Adrenal gland (tissue), 12 donors: ENCODE results near the gene IDH2. TPM values are rescaled to one million over a fixed set of nuclear protein-coding genes. Genes with fewer than 3 reads are reported as not detected.
A peak's percentile ranks its signal among the peaks of the same experiment; 100 is the strongest.

Experiments used
- DNase-seq, 7 donors: peaks; one replicate each; pipeline ENCODE4 v3.0.0-alpha.2; 2019 to 2020
- H3K27ac ChIP-seq, 5 donors: fragments of 200-600 bp; sonication (generic) in 4 of 5; 1 replicate in 3 of 5; 2 replicates in 2 of 5; pipeline versions ENCODE4 v1.5.1 to v1.8.0; 2016 to 2020; ENCODE audit warnings: mild to moderate bottlenecking in 1 of 5
- H3K27me3 ChIP-seq: fragments of 200-600 bp; 2 replicates; pipeline ENCODE4 v1.8.0; 2021
- H3K36me3 ChIP-seq, 2 donors: fragments of 200-600 bp; replicated peaks in 1 of 2; 1 replicate in 1 of 2; 2 replicates in 1 of 2; pipeline versions ENCODE4 v1.5.1 to v1.8.0; 2018 to 2022
- H3K4me1 ChIP-seq, 2 donors: fragments of 200-600 bp; replicated peaks in 1 of 2; 1 replicate in 1 of 2; 2 replicates in 1 of 2; pipeline versions ENCODE4 v1.5.1 to v1.8.0; 2018 to 2021
- H3K4me3 ChIP-seq, 4 donors: fragments of 200-600 bp; sonication (generic) in 3 of 4; one replicate each; pipeline ENCODE4 v1.5.1; 2016 to 2018
- H3K9me3 ChIP-seq, 3 donors: fragments of 200-600 bp; sonication (generic) in 1 of 3; replicated peaks in 1 of 3; 1 replicate in 2 of 3; 2 replicates in 1 of 3; pipeline versions ENCODE4 v1.5.1 to v1.8.0; 2016 to 2021
- CTCF ChIP-seq, 6 experiments: fragments of 450-650 bp in 4 of 6; fragments of 200-600 bp in 2 of 6; sonication (generic) in 1 of 6; IDR thresholded peaks; 1 replicate in 5 of 6; 2 replicates in 1 of 6; pipeline versions ENCODE4 v1.5.1 to v1.8.0; 2016 to 2021; ENCODE audit warnings: antibody characterized with exemption in 6 of 6, mild to moderate bottlenecking in 2 of 6, moderate library complexity in 1 of 6
- POLR2A ChIP-seq, 2 donors: fragments of 450-650 bp; IDR thresholded peaks; one replicate each; pipeline ENCODE4 v1.6.1; 2017; ENCODE audit warnings: antibody characterized with exemption in 2 of 2, mild to moderate bottlenecking in 2 of 2, moderate library complexity in 1 of 2
- WGBS, 4 donors: extraction: QIAGEN DNeasy Blood & Tissue Kit in 2 of 4; methylation state at CpG; one replicate each; pipeline versions ENCODE4 v1.1.5 to v1.1.7; 2013 to 2017; 5-methylcytosine and 5-hydroxymethylcytosine counted together
- intact Hi-C, 2 donors: fragments of 100-400 bp; cut with DNase I; formaldehyde crosslinking; loops; one replicate each; pipeline versions ENCODE4 v1.14.1 to v1.15.0; 2022 to 2023
- polyA plus RNA-seq, 3 donors: library from polyadenylated mRNA; stranded (reverse); fragments of 200-250 nt in 2 of 3; fragments of 350-450 nt in 1 of 3; fragmentation: Illumina TruSeq in 1 of 3; extraction: RNeasy Lipid Tissue Mini Kit (QIAGEN cat#74804) in 1 of 3; gene quantifications; one replicate each; pipeline ENCODE4 v1.2.3, GENCODE V29; 2013 to 2014
- total RNA-seq, 9 donors: library from RNA; depleted of rRNA in 4 of 9; stranded (reverse); fragments of >200 nt in 4 of 9; fragments of 120-200 nt in 1 of 9; fragmentation: NEBNext Ultra II Directional in 1 of 9; extraction: Animal tissue kit (Norgen Biotek cat#: 25700) in 1 of 9; gene quantifications; one replicate each; pipeline versions ENCODE4 v1.1.0 to v1.2.4, GENCODE V29; 2013 to 2023
- donor health status: healthy with polysubstance abuse.
- donor health status: Bipolar disorder and iron deficiency.
- donor health status: DM: yes; HTN: yes; CAD: no.
- donor health status: DM: no; HTN: no; CAD: no.
- donor health status: DM: no; HTN: no; CAD: no.
- donor health status: DM: yes; HTN: yes; CAD: no.

IDH2 gene
- total and polyA plus RNA-seq, 12 donors = 10.3 to 33.6 (median 19.3) TPM

GRCh38 chr15:90145761-90146160 lies 43.5 kb upstream of the IDH2 start:
- intact Hi-C loops = no loop called here
- no peak overlapping the region for H3K27ac ChIP-seq

GRCh38 chr15:90145259-90145658 lies 43.0 kb upstream of the IDH2 start:
- no peaks in the 10 kb centered on the region for H3K27me3 ChIP-seq
- no peaks in the 10 kb centered on the region for H3K9me3 ChIP-seq
- TF ChIP-seq CTCF (IDR thresholded peaks at IDR 0.05) (no peak), POLR2A (IDR thresholded peaks at IDR 0.05) (no peak)
- WGBS, 4 donors = 73 to 79% (median 77%) methylated on average over 9 of the region's 9 CpGs
- no peak for DNase-seq
- intact Hi-C loops = no loop called here
- H3K27ac ChIP-seq = no peak overlapping the region
- no peaks in the 10 kb centered on the region for H3K36me3 ChIP-seq
- no peak overlapping the region for H3K4me3 ChIP-seq
- peaks cover 0 to 6% of the 10 kb centered on the region in 2 donors for H3K4me1 ChIP-seq

More at GRCh38 chr15:90145761-90146160, 43.5 kb upstream of the IDH2 start:
- Histone ChIP-seq H3K4me3 (no peak overlapping the region), H3K36me3 (no peaks in the 10 kb centered on the region), H3K27me3 (no peaks in the 10 kb centered on the region), H3K9me3 (no peaks in the 10 kb centered on the region), H3K4me1 (peaks cover 0 to 6% of the 10 kb centered on the region in 2 donors)
- 84 to 94% (median 90%) methylated on average over 4 of the region's 4 CpGs for WGBS, 4 donors
- no peak for TF ChIP-seq CTCF (IDR thresholded peaks at IDR 0.05)
- no peak for TF ChIP-seq POLR2A (IDR thresholded peaks at IDR 0.05)
- no peak for DNase-seq

GRCh38 chr15:90143166-90143655 lies 40.9 kb upstream of the IDH2 start:
- intact Hi-C loops = no loop called here

More at GRCh38 chr15:90143166-90143655, 40.9 kb upstream of the IDH2 start:
- peaks cover 0 to 6% of the 10 kb centered on the region in 2 donors for H3K4me1 ChIP-seq
- peak; percentile 49 to 88 (median 68) for DNase-seq
- no peaks in the 10 kb centered on the region for H3K9me3 ChIP-seq
- H3K36me3 ChIP-seq = no peaks in the 10 kb centered on the region
- 21 to 43% (median 27%) methylated on average over 7 to 12 of the region's 12 CpGs for WGBS, 4 donors
- TF ChIP-seq CTCF (IDR thresholded peaks at IDR 0.05) = peak; percentile 15 to 63 (median 57)
- no peak for TF ChIP-seq POLR2A (IDR thresholded peaks at IDR 0.05)
- H3K4me3 ChIP-seq = no peak overlapping the region
- H3K27me3 ChIP-seq = no peaks in the 10 kb centered on the region
- H3K27ac ChIP-seq = no peak overlapping the region
